T-helper 1 cell treated with Interleukin-12 subunit alpha and Interleukin-12 subunit beta and Interleukin-4 antibody, amounts not matched to agents 30 ng/mL and 1 ng/mL, for 36 hours (primary cell): ENCODE data around the gene SRSF6. TPM values are rescaled to one million over a fixed set of nuclear protein-coding genes. Genes with fewer than 3 reads are reported as not detected.
"Not testable (repeated sequence)": the region's sequence is repeated elsewhere in the genome, so short reads cannot be mapped to it uniquely, and the experiment has no call there.

Experiments
- intact Hi-C: fragments of 100-400 bp; cut with micrococcal nuclease; formaldehyde crosslinking; loops from one replicate; pipeline ENCODE4 v1.15.1; 2024
- total RNA-seq: library from RNA; stranded (reverse); gene quantifications from 2 replicates; pipeline ENCODE4 v1.2.3, GENCODE V29; 2022

Gene SRSF6
- total RNA-seq: 166 and 167 TPM in 2 replicates

GRCh38 chr20:43457640-43458421, at the start of gene SRSF6:
Gene SRSF6, plus strand, starts transcription at chr20:43457896. Its CDS starts 138 bp downstream, at chr20:43458034.
- intact Hi-C loops: loop anchor here (1.0 to 5.0 kb wide), 11 partner anchors 56 to 1841 kb away; partner anchors contain the start of genes CHD6, FITM2, IFT52 and MYBL2

GRCh38 chr20:43408848-43409576, 48.7 kb upstream of the SRSF6 start:
- intact Hi-C loops: loop anchor here (2.0 kb wide), 3 partner anchors 222 to 1670 kb away; no protein-coding TSS in a partner anchor

DNA sequence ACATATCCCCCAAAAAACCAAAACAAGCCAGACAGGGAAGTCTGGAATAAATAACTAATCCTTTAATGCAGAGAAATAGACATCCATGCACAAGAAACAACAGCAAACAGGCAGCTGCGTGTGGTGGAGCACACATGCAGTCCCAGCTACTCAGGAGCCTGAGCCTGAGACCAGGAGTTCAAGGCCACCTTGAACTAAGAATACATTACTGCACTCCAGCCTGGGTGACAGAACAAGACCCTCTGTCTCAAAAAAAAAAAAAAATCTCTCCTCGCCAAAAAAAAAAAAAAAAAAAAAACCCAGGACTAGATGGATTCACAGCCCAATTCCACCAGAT, 48.2 kb upstream of the SRSF6 start:
- intact Hi-C loops: loop anchor here (2.0 kb wide), 3 partner anchors 223 to 1671 kb away; no protein-coding TSS in a partner anchor

DNA sequence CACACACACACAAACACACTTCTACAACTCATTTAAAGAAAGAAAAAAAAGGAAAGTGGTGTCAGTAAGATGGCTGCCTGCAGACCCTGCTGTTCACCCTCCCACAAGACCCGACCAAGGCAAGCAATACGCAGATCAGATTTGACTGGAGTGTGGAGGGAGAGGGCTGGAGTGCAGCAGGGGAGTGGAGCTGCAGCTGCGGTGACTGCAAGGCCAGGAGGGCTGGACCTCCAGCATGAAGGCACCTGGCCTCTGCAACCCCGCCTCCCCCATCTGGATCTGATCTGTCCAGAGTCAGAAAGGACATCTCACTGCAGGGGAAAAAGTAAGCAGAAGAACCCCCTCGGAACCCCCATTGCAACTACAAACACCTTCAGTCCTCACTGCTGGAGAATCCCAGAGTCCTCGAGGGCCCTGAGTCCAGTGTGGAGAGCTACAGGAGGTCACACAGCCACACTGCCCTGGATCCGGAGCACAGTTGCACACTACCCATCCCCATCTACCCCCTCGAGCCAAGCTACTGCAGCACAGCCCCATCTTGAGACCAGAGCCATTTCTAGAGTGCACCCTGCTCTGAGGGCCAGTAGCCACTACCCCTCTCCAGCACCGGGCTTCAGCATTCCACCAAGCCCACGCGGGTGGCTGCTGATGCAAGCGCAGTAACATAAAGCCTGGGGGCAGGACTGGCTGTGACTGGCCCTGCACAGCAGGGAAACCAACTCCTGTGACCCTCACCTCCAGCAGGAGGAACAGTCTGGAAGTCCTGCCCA, 41.9 kb upstream of the SRSF6 start:
- intact Hi-C loops: no loop called here

DNA sequence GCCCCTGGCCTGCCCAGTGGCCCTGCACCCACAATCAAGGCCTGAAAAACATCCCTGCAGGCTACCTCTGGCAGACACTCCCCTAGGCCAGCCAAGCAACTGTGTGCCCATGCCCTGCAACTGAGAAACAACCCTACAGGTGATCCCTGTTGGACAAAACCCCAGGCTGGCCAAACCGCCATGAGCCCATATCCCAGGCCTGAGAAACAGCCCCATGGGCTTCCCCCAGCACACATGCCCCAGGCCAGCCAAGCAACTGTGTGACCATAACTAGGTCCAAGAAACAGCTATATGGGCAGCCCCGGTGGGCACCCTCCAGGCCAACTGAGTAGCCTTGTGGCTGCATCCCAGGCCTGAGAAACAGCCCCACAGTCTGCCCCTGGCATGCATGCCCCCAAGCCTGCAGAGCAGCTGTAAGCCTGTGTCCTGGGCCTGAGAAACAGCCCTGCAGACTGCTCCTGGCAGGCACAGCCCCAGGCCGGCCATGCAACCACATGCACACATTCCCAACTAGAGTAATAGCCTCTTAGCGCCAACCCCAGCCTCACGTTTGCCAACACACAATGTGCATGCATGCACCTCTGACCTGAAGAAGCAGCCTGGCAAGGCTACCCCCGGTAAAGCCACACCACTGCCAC, 41.0 kb upstream of the SRSF6 start:
- intact Hi-C loops: no loop called here

DNA sequence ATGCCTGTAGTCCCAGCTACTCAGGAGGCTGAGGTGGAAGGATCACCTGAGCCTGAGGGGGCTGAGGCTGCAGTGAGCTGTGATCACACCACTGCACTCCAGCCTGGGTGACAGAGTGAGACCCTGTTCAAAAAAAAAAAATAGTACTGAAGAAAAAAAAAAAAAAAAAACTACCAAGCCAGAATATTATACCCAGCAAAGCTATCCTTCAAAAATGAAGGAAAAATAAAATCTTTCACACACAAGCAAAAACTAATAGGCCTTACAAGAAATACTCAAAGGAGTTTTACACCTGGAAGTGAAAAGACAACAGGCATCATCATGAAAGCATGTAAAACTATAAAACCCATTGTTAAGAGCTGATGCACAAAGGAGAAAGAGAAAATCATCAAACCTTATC, 37.5 kb upstream of the SRSF6 start:
- intact Hi-C loops: no loop called here

DNA sequence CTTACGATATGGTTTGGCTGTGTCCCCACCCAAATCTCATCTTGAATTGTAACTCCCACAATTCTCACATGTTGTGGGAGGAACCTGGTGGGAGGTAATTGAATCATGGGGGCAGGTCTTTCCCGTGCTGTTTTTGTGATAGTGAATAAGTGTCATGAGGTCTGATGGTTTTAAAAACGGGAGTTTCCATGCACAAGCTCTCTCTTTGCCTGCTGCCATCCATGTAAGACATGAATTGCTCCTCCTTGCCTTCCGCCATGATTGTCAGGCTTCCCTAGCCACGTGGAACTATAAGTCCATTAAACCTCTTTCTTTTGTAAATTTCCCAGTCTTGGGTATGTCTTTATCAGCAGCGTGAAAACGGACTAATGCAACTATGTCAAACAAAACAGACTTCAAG, 36.8 kb upstream of the SRSF6 start:
- intact Hi-C loops: not testable (repeated sequence)

GRCh38 chr20:43426172-43426571, 31.5 kb upstream of the SRSF6 start:
- intact Hi-C loops: no loop called here

- intact Hi-C loops: no loop called here
Measured at GRCh38 chr20:43430265-43431133, 27.2 kb upstream of the SRSF6 start.

GRCh38 chr20:43431134-43431519, 26.6 kb upstream of the SRSF6 start:
- intact Hi-C loops: no loop called here

GRCh38 chr20:43432498-43432897, 25.2 kb upstream of the SRSF6 start:
- intact Hi-C loops: no loop called here

GRCh38 chr20:43433250-43433854, 24.3 kb upstream of the SRSF6 start:
- intact Hi-C loops: no loop called here

DNA sequence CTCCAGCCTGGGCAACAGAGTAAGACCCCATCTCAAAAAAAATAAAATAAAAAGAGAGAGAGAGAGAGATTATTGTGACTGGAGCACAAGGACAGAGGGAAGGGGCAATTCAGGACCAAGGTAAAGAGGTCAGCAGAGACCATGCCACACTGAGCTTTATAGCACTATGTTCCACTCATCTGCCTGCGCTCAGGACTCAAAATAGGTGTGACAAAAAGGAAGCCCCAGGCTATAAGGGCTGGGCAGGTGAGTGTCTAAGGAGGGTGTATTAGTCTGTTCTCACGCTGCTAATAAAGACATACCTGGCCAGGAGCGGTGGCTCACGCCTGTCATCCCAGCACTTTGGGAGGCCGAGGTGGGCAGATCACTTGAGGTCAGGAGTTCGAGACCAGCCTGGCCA, 23.1 kb upstream of the SRSF6 start:
- intact Hi-C loops: no loop called here

DNA sequence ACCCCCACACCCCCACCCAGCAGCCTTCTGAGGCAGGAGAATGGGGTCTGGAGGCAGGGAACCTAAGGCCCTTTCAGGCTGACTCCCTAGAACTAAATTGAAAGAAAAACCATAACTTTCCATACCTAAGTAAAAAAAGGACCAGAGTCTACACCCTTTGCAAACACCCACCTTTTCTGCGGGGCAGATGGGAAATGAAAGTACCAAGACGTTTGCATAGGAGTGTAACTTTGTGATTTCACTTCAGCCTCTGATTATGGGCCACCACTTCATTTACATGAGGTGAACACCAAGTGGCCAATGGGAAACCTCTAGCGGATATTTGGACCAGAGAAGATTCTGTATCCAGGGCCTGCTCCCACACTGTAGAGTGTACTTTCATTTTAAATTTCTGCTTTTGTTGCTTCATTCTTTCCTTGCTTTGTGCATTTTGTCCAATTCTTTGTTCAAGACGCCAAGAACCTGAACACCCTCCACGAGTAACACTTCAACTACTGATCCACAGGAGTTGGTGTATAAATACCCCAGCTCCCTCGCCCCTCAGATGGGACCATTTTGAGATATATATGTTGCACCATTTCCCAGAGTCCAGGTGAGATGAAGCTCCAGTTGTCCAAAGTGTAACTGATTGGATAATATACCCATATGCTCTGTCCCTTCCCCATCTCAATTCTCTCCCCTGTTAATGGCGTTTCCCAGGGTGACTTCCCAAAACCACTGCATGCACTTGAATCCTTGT, 18.9 kb upstream of the SRSF6 start:
- intact Hi-C loops: no loop called here

GRCh38 chr20:43440531-43440930, 17.2 kb upstream of the SRSF6 start:
- intact Hi-C loops: no loop called here

- intact Hi-C loops: no loop called here
Measured at GRCh38 chr20:43442282-43442880, 15.3 kb upstream of the SRSF6 start.

DNA sequence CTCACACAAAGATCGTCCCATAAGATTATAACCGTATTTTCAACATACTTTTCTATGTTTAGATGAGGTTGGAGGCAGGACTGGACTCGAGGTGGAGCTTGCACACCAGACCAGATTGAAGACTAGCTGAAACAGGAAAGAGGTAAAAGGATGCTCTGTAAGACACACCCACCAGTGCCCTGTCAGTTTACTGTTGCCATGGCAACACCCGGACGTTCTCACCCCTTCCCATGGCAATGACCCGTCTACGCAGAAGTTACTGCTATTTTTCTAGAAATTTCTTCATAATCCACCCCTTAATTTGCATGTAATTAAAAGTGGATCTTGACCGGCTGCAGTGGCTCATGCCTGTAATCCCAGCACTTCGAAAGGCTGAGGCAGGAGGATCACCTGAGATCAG, 13.6 kb upstream of the SRSF6 start:
- intact Hi-C loops: no loop called here

DNA sequence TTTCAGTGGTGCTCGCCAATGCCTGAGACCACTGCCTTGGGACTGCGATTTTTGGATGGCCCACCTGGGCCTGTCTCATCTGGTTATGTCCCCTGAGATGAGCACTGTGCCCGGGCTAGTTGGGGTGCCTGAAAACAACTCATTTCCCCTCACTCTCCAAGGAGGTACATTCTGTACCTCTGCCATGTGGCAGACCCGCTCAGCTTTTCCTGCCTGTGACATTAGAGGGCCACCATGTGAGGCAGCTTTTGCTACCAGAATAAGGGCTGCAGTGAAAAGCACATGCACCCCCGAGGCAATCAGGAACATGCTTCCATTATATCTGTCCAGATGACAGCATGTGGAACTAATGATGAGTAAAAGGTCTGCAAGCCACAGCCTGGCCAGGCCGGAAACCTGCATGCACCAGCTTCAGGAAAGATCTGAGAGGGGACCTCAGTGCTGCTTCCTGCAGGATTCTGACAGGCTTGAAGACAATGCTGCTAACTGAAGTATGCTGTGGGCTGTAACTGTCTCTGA, 11.3 kb upstream of the SRSF6 start:
- intact Hi-C loops: no loop called here

DNA sequence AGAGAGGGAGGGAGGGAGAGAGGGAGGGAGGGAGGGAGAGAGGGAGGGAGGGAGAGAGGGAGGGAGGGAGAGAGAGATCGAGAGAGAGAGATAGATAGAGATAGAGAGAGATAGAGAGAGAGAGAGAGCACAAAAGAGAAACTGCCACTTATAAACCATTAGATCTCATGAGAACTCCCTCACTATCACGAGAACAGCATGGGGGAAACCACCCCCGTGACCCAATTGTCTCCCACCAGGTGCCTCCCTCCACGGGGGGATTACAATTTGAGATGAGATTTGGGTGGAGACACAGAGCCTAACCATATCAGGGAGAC, 9.3 kb upstream of the SRSF6 start:
- intact Hi-C loops: loop anchor here (2.0 kb wide), 1 partner anchor 742 kb away; no protein-coding TSS in a partner anchor
